Measurements from ENCODE around the gene ZMPSTE24. TPM values are rescaled to one million over a fixed set of nuclear protein-coding genes. Genes with fewer than 3 reads are reported as not detected.

The ZMPSTE24 gene
- polyA plus RNA-seq, 2 of the 4 experiments (the other 2 are of a cell fraction): 44.3 to 61.3 TPM

DNA sequence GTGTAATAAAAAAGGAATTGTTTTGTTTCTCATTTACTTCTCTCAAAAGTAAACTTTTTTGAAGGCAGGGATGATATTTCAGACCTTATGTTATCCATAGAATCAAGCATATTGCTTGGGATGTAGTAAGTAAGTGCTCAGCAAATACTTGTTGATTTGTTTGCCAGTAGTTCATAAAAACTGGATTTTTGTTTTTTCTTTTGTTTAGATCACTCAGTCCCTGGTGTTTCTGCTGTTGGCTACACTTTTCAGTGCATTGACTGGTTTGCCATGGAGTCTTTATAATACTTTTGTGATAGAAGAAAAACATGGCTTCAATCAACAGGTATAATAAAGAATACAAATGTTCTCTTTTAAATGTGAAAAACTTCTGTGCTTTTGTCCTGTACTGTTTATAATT, 10.2 kb downstream of the ZMPSTE24 start:
- TF ChIP-seq ZFP36 (IDR thresholded peaks at IDR 0.05; ENCODE audit: borderline replicate concordance, partially characterized antibody) (no peak), ZNF302 (CRISPR knock-in tag; IDR thresholded peaks at IDR 0.05) (no peak), MAFK (IDR thresholded peaks at IDR 0.05; ENCODE audit: partially characterized antibody) (no peak), EHMT2 (IDR thresholded peaks at IDR 0.05; ENCODE audit: low read depth) (no peak), POLR2AphosphoS2 (conservative IDR thresholded peaks at IDR 0.05; ENCODE audit: low read length) (no peak), KDM1A (IDR thresholded peaks at IDR 0.05; ENCODE audit: low read depth) (no peak), BHLHE40 (IDR thresholded peaks at IDR 0.05; ENCODE audit: low read depth, low read length) (no peak), MYC (IDR thresholded peaks at IDR 0.05; ENCODE audit: borderline replicate concordance, low read length) (no peak)
- TF ChIP-seq, protein P1, sequence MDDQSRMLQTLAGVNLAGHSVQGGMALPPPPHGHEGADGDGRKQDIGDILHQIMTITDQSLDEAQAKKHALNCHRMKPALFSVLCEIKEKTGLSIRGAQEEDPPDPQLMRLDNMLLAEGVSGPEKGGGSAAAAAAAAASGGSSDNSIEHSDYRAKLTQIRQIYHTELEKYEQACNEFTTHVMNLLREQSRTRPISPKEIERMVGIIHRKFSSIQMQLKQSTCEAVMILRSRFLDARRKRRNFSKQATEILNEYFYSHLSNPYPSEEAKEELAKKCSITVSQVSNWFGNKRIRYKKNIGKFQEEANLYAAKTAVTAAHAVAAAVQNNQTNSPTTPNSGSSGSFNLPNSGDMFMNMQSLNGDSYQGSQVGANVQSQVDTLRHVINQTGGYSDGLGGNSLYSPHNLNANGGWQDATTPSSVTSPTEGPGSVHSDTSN (IDR thresholded peaks at IDR 0.05): no peak
- TF ChIP-seq, protein P2, sequence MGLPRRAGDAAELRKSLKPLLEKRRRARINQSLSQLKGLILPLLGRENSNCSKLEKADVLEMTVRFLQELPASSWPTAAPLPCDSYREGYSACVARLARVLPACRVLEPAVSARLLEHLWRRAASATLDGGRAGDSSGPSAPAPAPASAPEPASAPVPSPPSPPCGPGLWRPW (IDR thresholded peaks at IDR 0.05): no peak
- TF ChIP-seq, protein P3, sequence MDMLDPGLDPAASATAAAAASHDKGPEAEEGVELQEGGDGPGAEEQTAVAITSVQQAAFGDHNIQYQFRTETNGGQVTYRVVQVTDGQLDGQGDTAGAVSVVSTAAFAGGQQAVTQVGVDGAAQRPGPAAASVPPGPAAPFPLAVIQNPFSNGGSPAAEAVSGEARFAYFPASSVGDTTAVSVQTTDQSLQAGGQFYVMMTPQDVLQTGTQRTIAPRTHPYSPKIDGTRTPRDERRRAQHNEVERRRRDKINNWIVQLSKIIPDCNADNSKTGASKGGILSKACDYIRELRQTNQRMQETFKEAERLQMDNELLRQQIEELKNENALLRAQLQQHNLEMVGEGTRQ (IDR thresholded peaks at IDR 0.05): no peak
- TF ChIP-seq, protein P4, sequence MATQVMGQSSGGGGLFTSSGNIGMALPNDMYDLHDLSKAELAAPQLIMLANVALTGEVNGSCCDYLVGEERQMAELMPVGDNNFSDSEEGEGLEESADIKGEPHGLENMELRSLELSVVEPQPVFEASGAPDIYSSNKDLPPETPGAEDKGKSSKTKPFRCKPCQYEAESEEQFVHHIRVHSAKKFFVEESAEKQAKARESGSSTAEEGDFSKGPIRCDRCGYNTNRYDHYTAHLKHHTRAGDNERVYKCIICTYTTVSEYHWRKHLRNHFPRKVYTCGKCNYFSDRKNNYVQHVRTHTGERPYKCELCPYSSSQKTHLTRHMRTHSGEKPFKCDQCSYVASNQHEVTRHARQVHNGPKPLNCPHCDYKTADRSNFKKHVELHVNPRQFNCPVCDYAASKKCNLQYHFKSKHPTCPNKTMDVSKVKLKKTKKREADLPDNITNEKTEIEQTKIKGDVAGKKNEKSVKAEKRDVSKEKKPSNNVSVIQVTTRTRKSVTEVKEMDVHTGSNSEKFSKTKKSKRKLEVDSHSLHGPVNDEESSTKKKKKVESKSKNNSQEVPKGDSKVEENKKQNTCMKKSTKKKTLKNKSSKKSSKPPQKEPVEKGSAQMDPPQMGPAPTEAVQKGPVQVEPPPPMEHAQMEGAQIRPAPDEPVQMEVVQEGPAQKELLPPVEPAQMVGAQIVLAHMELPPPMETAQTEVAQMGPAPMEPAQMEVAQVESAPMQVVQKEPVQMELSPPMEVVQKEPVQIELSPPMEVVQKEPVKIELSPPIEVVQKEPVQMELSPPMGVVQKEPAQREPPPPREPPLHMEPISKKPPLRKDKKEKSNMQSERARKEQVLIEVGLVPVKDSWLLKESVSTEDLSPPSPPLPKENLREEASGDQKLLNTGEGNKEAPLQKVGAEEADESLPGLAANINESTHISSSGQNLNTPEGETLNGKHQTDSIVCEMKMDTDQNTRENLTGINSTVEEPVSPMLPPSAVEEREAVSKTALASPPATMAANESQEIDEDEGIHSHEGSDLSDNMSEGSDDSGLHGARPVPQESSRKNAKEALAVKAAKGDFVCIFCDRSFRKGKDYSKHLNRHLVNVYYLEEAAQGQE (IDR thresholded peaks at IDR 0.05): no peak
- POLR2A ChIA-PET: no interaction called here
- Histone ChIP-seq H3K27ac (no peak overlapping the region), H3K9me3 (no peaks in the 10 kb centered on the region), H3K4me3 (no peak overlapping the region), H3K4me2 (no peak overlapping the region), H3K4me1 (no peaks in the 10 kb centered on the region)
- CTCF ChIA-PET: no interaction called here
- DNase-seq (ENCODE audit: low read depth in 1 of 2, low spot score in 1 of 2) (no peak), FAIRE-seq (no peak), ATAC-seq (no peak)

DNA sequence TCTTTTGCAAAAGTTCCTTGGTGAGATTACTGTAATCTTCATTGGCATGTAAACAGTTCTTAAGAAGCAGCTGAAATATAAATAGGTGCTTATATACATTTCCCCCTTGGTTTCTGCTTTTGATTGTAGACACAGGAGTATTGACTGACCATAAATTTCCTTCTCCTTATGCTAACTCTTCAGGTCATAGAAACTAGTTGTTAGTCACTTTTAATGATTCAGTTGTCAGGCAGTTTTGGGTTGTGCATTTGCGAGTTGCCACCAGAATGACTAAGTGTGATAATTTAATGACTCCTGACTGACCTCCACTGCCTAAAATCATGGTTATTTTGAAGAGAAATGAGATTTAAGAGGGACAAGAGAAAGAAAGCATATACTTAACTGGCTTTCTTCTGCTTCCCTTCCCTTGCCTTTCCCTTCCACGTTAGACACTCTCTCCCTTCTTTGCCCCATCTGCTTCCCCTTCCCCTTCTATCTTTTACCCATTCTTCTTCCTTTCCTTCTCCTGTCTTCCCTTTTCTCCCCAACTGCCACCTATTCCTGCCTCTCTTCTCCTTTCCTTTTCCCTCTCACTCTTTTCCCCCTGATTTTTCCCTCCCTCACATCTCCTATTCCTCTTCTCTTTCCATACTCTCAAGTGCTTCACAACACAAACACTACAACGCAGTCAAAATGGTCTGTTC, 12.3 kb downstream of the ZMPSTE24 start:
- Histone ChIP-seq H3K4me1 (no peaks in the 10 kb centered on the region), H3K4me2 (no peak overlapping the region), H3K27ac (no peak overlapping the region), H3K9me3 (no peaks in the 10 kb centered on the region), H3K4me3 (no peak overlapping the region)
- ATAC-seq (no peak), DNase-seq (ENCODE audit: low read depth in 1 of 2, low spot score in 1 of 2) (no peak), FAIRE-seq (no peak)
- 60% methylated on average over 3 of the region's 3 CpGs for WGBS (ENCODE audit: missing lambda C conversion rate)
- ChIA-PET CTCF (no interaction called here), POLR2A (no interaction called here)
- TF ChIP-seq, protein P5, sequence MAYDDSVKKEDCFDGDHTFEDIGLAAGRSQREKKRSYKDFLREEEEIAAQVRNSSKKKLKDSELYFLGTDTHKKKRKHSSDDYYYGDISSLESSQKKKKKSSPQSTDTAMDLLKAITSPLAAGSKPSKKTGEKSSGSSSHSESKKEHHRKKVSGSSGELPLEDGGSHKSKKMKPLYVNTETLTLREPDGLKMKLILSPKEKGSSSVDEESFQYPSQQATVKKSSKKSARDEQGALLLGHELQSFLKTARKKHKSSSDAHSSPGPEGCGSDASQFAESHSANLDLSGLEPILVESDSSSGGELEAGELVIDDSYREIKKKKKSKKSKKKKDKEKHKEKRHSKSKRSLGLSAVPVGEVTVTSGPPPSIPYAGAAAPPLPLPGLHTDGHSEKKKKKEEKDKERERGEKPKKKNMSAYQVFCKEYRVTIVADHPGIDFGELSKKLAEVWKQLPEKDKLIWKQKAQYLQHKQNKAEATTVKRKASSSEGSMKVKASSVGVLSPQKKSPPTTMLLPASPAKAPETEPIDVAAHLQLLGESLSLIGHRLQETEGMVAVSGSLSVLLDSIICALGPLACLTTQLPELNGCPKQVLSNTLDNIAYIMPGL (CRISPR knock-in tag; IDR thresholded peaks at IDR 0.05; ENCODE audit: borderline replicate concordance): no peak
- TF ChIP-seq EHMT2 (IDR thresholded peaks at IDR 0.05; ENCODE audit: low read depth) (no peak), RCOR1 (IDR thresholded peaks at IDR 0.05; ENCODE audit: low read depth, low read length) (no peak), PHF8 (IDR thresholded peaks at IDR 0.05; ENCODE audit: borderline replicate concordance, low read depth) (no peak), HOXA7 (CRISPR knock-in tag; IDR thresholded peaks at IDR 0.05) (no peak), ZFP36 (IDR thresholded peaks at IDR 0.05; ENCODE audit: borderline replicate concordance, partially characterized antibody) (no peak), POLR2A (IDR thresholded peaks at IDR 0.05; ENCODE audit: low read length) (no peak), FOSL2 (IDR thresholded peaks at IDR 0.05) (no peak), FOSL2 (CRISPR knock-in tag; IDR thresholded peaks at IDR 0.05) (no peak), EP300 (IDR thresholded peaks at IDR 0.05) (no peak), CHD2 (IDR thresholded peaks at IDR 0.05; ENCODE audit: low read length, partially characterized antibody) (no peak), JUN (IDR thresholded peaks at IDR 0.05) (no peak), MYC (IDR thresholded peaks at IDR 0.05; ENCODE audit: borderline replicate concordance, low read length) (no peak), NFE2L2 (conservative IDR thresholded peaks at IDR 0.05; ENCODE audit: low read length) (no peak), SREBF2 (IDR thresholded peaks at IDR 0.05) (no peak), BHLHE40 (IDR thresholded peaks at IDR 0.05; ENCODE audit: low read depth, low read length) (no peak)
- TF ChIP-seq, protein P6, sequence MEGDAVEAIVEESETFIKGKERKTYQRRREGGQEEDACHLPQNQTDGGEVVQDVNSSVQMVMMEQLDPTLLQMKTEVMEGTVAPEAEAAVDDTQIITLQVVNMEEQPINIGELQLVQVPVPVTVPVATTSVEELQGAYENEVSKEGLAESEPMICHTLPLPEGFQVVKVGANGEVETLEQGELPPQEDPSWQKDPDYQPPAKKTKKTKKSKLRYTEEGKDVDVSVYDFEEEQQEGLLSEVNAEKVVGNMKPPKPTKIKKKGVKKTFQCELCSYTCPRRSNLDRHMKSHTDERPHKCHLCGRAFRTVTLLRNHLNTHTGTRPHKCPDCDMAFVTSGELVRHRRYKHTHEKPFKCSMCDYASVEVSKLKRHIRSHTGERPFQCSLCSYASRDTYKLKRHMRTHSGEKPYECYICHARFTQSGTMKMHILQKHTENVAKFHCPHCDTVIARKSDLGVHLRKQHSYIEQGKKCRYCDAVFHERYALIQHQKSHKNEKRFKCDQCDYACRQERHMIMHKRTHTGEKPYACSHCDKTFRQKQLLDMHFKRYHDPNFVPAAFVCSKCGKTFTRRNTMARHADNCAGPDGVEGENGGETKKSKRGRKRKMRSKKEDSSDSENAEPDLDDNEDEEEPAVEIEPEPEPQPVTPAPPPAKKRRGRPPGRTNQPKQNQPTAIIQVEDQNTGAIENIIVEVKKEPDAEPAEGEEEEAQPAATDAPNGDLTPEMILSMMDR (IDR thresholded peaks at IDR 0.05): no peak
- TF ChIP-seq, protein P2 (IDR thresholded peaks at IDR 0.05): no peak
- TF ChIP-seq, protein P7, sequence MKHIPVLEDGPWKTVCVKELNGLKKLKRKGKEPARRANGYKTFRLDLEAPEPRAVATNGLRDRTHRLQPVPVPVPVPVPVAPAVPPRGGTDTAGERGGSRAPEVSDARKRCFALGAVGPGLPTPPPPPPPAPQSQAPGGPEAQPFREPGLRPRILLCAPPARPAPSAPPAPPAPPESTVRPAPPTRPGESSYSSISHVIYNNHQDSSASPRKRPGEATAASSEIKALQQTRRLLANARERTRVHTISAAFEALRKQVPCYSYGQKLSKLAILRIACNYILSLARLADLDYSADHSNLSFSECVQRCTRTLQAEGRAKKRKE (CRISPR knock-in tag; IDR thresholded peaks at IDR 0.05; ENCODE audit: low read depth): no peak

Measured in A549 (cell line).